ENCODE measurements around the gene ARL17A. TPM values are rescaled to one million over a fixed set of nuclear protein-coding genes. Genes with fewer than 3 reads are reported as not detected.
"Not testable (repeated sequence)": the region's sequence is repeated elsewhere in the genome, so short reads cannot be mapped to it uniquely, and the experiment has no call there.

ARL17A gene
- total RNA-seq, 1 donor from 2014 or later, result 28.0 TPM

GRCh38 chr17:46481310-46481709, 98.2 kb downstream of the ARL17A start:
- H3K4me1 ChIP-seq; ATAC-seq; DNase-seq; H3K9me3 ChIP-seq; H3K4me3 ChIP-seq; intact Hi-C loops (cut with DNase I); H3K27ac ChIP-seq; H3K27me3 ChIP-seq; H3K36me3 ChIP-seq: not testable (repeated sequence)

- DNase-seq; H3K9me3 ChIP-seq; intact Hi-C loops (cut with DNase I); H3K36me3 ChIP-seq; H3K27ac ChIP-seq; H3K27me3 ChIP-seq; H3K4me3 ChIP-seq; ATAC-seq; H3K4me1 ChIP-seq: not testable (repeated sequence)
Observed at GRCh38 chr17:46478823-46479222, 100.7 kb downstream of the ARL17A start.

GRCh38 chr17:46475583-46475982, 103.9 kb downstream of the ARL17A start:
- H3K36me3 ChIP-seq; H3K27me3 ChIP-seq; H3K27ac ChIP-seq; intact Hi-C loops (cut with DNase I); H3K4me1 ChIP-seq; ATAC-seq; H3K9me3 ChIP-seq; DNase-seq; H3K4me3 ChIP-seq: not testable (repeated sequence)

- H3K27me3 ChIP-seq; ATAC-seq; H3K27ac ChIP-seq; H3K4me1 ChIP-seq; H3K9me3 ChIP-seq; H3K4me3 ChIP-seq; H3K36me3 ChIP-seq; DNase-seq; intact Hi-C loops (cut with DNase I): not testable (repeated sequence)
Observed at GRCh38 chr17:46474489-46474888, 105.0 kb downstream of the ARL17A start.

- H3K4me3 ChIP-seq; H3K9me3 ChIP-seq; H3K4me1 ChIP-seq; ATAC-seq; H3K27ac ChIP-seq; DNase-seq; intact Hi-C loops (cut with DNase I); H3K36me3 ChIP-seq; H3K27me3 ChIP-seq: not testable (repeated sequence)
Observed at GRCh38 chr17:46467618-46468017, 111.9 kb downstream of the ARL17A start.

Other genes starting within 250 kb of the ARL17A start
- 31.0 TPM for gene ARL17B, start 217.9 kb downstream of the ARL17A start, total RNA-seq
- 11.7 TPM for gene LRRC37A2, start 67.2 kb downstream of the ARL17A start, total RNA-seq
- gene NSF, start 11.0 kb upstream of the ARL17A start, total RNA-seq, result 49.6 TPM
- gene WNT3, start 239.0 kb upstream of the ARL17A start, total RNA-seq, result 3.3 TPM